HCT116 (cell line): ENCODE data around the gene CTDNEP1. TPM values are rescaled to one million over a fixed set of nuclear protein-coding genes. Genes with fewer than 3 reads are reported as not detected.

Experiments
- ATAC-seq: fragments of 200-7000 bp; cut with Tn5 transposase; 2 replicates; pipeline ENCODE4 v1.9.1; 2020; ENCODE audit warnings: mild to moderate bottlenecking, moderate library complexity
- BruUV-seq: library from RNA; stranded (reverse); fragments of 400-500 nt; replicated peaks from 2 replicates; lab custom pipeline; 2021; lab: Mats Ljungman, UMichigan
- CTCF ChIA-PET: fragments of 300-600 bp; sonication (Branson Sonifier 250); formaldehyde crosslinking; loops from one replicate; lab custom pipeline; 2021; ENCODE audit warnings: antibody characterized with exemption; lab: Charles Lee
- POLR2A ChIA-PET: fragments of 300-600, 350-600 bp; sonication (Branson Sonifier 250); formaldehyde crosslinking; loops from one replicate; lab custom pipeline; 2021; ENCODE audit warnings: antibody characterized with exemption; lab: Charles Lee
- RAD21 ChIA-PET, 2 experiments: fragments of 300-600 bp; sonication (Branson Sonifier 250); formaldehyde crosslinking; loops; one replicate each; lab custom pipeline; 2023; ENCODE audit warnings: low total read pairs in 2 of 2; ENCODE audit not compliant: uncharacterized antibody in 2 of 2, unreplicated experiment in 2 of 2, low non-redundant PET in 1 of 2; lab: Charles Lee
- DNase-seq: peaks from one replicate; pipeline ENCODE4 v3.0.0-alpha.2; 2010; ENCODE audit warnings: low read depth, low spot score
- H2AFZ ChIP-seq: fragments of 200-600 bp; shearing (Covaris generic), sonication (generic); 2 replicates; pipeline ENCODE4 v1.6.1; 2017; ENCODE audit warnings: low read depth, mixed run types, mixed read lengths, antibody characterized with exemption, low read length; ENCODE audit not compliant: poor library complexity, severe bottlenecking
- H3K27ac ChIP-seq: 2 replicates; pipeline ENCODE4 v1.5.1; 2012; ENCODE audit warnings: low read depth, low read length
- H3K27me3 ChIP-seq: fragments of 200-600 bp; sonication (generic); 2 replicates; pipeline ENCODE4 v1.6.1; 2016; ENCODE audit warnings: mixed run types, low read length, mixed read lengths; ENCODE audit not compliant: insufficient read depth
- H3K36me3 ChIP-seq, 2 experiments: fragments of 200-500 bp in 1 of 2; fragments of 200-600 bp in 1 of 2; sonication (Bioruptor generic) in 1 of 2; sonication (generic) in 1 of 2; 2 replicates each; pipeline versions ENCODE4 v1.5.1 to v1.6.1; 2014 to 2016; ENCODE audit warnings: low read length in 2 of 2, inconsistent platforms in 1 of 2, mixed read lengths in 1 of 2, mixed run types in 1 of 2; ENCODE audit not compliant: insufficient read depth in 2 of 2, control insufficient read depth in 1 of 2
- H3K4me1 ChIP-seq, 2 experiments: fragments of 200-600 bp in 1 of 2; sonication (generic) in 1 of 2; 2 replicates each; pipeline versions ENCODE4 v1.5.1 to v1.6.1; 2012 to 2017; ENCODE audit warnings: low read length in 2 of 2, inconsistent platforms in 1 of 2, mild to moderate bottlenecking in 1 of 2, mixed read lengths in 1 of 2, mixed run types in 1 of 2, moderate library complexity in 1 of 2; ENCODE audit not compliant: insufficient read depth in 2 of 2, control insufficient read depth in 1 of 2
- H3K4me2 ChIP-seq: fragments of 200-600 bp; sonication (generic); 2 replicates; pipeline ENCODE4 v1.6.1; 2017; ENCODE audit warnings: mixed run types, low read length, mixed read lengths
- H3K4me3 ChIP-seq, 2 experiments: fragments of 200-600 bp in 1 of 2; sonication (generic) in 1 of 2; replicated peaks in 1 of 2; 2 replicates each; pipeline ENCODE4 v1.5.1; 2011 to 2016; ENCODE audit warnings: low read length in 2 of 2, control low read depth in 1 of 2, low read depth in 1 of 2, mild to moderate bottlenecking in 1 of 2, mixed read lengths in 1 of 2, mixed run types in 1 of 2
- H3K79me2 ChIP-seq: fragments of 200-600 bp; sonication (generic); 2 replicates; pipeline ENCODE4 v1.6.1; 2017; ENCODE audit warnings: mild to moderate bottlenecking, mixed run types, low read length, moderate library complexity, mixed read lengths; ENCODE audit not compliant: insufficient read depth
- H3K9ac ChIP-seq: fragments of 200-600 bp; sonication (generic); 2 replicates; pipeline ENCODE4 v1.6.1; 2016; ENCODE audit warnings: low read length, mixed read lengths
- H3K9me2 ChIP-seq: fragments of 200-600 bp; sonication (generic), shearing (Covaris generic); 2 replicates; pipeline ENCODE4 v1.6.1; 2017; ENCODE audit warnings: mixed run types, mild to moderate bottlenecking, moderate library complexity; ENCODE audit not compliant: insufficient read depth
- H3K9me3 ChIP-seq, 2 experiments: fragments of 200-500 bp in 1 of 2; fragments of 200-600 bp in 1 of 2; sonication (Bioruptor generic) in 1 of 2; sonication (generic) in 1 of 2; 2 replicates each; pipeline ENCODE4 v1.6.1; 2014 to 2017; ENCODE audit warnings: low read length in 2 of 2, mixed read lengths in 2 of 2, inconsistent platforms in 1 of 2, low read depth in 1 of 2, mild to moderate bottlenecking in 1 of 2, mixed run types in 1 of 2, moderate library complexity in 1 of 2; ENCODE audit not compliant: control insufficient read depth in 1 of 2, insufficient read depth in 1 of 2
- H4K20me1 ChIP-seq: fragments of 200-600 bp; sonication (generic), shearing (Covaris generic); 2 replicates; pipeline ENCODE4 v1.6.1; 2017; ENCODE audit warnings: mixed run types, mild to moderate bottlenecking, moderate library complexity; ENCODE audit not compliant: insufficient read depth
- ATF3 ChIP-seq: IDR thresholded peaks from 2 replicates; pipeline ENCODE4 v1.6.1; 2012
- CTCF ChIP-seq, 3 experiments: fragments of 200-600 bp in 1 of 3; sonication (generic) in 1 of 3; IDR thresholded peaks in 2 of 3; conservative IDR thresholded peaks in 1 of 3; 2 replicates each; pipeline ENCODE4 v1.5.1; 2012 to 2017; ENCODE audit warnings: low read depth in 2 of 3, low read length in 2 of 3, antibody characterized with exemption in 1 of 3, borderline replicate concordance in 1 of 3, control low read depth in 1 of 3, mild to moderate bottlenecking in 1 of 3, mixed read lengths in 1 of 3, mixed run types in 1 of 3, moderate library complexity in 1 of 3; ENCODE audit not compliant: insufficient read depth in 1 of 3
- ELF1 ChIP-seq: IDR thresholded peaks from 2 replicates; pipeline ENCODE4 v1.6.1; 2012; ENCODE audit warnings: low read depth, borderline replicate concordance
- MAX ChIP-seq: IDR thresholded peaks from 2 replicates; pipeline ENCODE4 v1.6.1; 2012
- SRF ChIP-seq: IDR thresholded peaks from 2 replicates; pipeline ENCODE4 v1.6.1; 2012; ENCODE audit warnings: low read depth
- ZFX ChIP-seq: fragments of 450-650 bp; IDR thresholded peaks from 2 replicates; pipeline ENCODE4 v1.6.1; 2017
- intact Hi-C: fragments of 100-400 bp; cut with micrococcal nuclease; formaldehyde crosslinking; loops from 2 replicates; pipeline ENCODE4 v1.10.0; 2022
- total RNA-seq: library from RNA; stranded (reverse); gene quantifications from one replicate; pipeline ENCODE4 v1.2.1, GENCODE V29; 2021; ENCODE audit not compliant: unreplicated experiment

CTDNEP1 gene
- total RNA-seq, 1 experiment from 2014 or later = 143 TPM

GRCh38 chr17:7296189-7296861, 44.8 kb upstream of the CTDNEP1 start (continued):
- TF ChIP-seq ELF1 (no peak), ATF3 (no peak), SRF (no peak), MAX (peak; percentile 97)

- peak overlapping the region; percentile 76 for H2AFZ ChIP-seq
- ATAC-seq (no peak), DNase-seq (no peak)
- no TSS peak for BruUV-seq
- ChIA-PET RAD21 (interaction anchor here (1.4 to 1.9 kb wide), 4 partner anchors 14 to 130 kb away, joined by 3 to 17 read pairs (median 10); partner anchors contain the start of gene SLC2A4 (in 2 of the 2)), POLR2A (interaction anchor here (1.1 kb wide), 2 partner anchors 14 to 75 kb away, joined by 5 to 7 read pairs; partner anchors contain the start of gene SLC2A4), CTCF (interaction anchor here (0.6 to 2.1 kb wide), 13 partner anchors 9 to 249 kb away, joined by 3 to 38 read pairs (median 6); partner anchors contain the start of genes ACADVL, DLG4, NEURL4 and SLC2A4)
- no peaks in the 10 kb centered on the region for H3K9me2 ChIP-seq
- H3K27me3 ChIP-seq = no peaks in the 10 kb centered on the region
- peak overlapping the region in 1 of 2 experiments; percentile 33; a peak in 1 of 4 replicates for H3K4me3 ChIP-seq
- TF ChIP-seq CTCF (IDR thresholded peaks at IDR 0.05 in 2 of 3, conservative IDR thresholded peaks at IDR 0.05 in 1 of 3; ENCODE audit: borderline replicate concordance in 1 of 3, insufficient read depth in 1 of 3, low read depth in 2 of 3, low read length in 2 of 3) (peak in 1 of 3 experiments; percentile 9; a peak in 1 of 6 replicates), SRF (no peak), ZFX (0 out of 2 replicates have a peak, but pooled peaks have one; percentile 27)
- H4K20me1 ChIP-seq = no peaks in the 10 kb centered on the region
- intact Hi-C loops = loop anchor here (1.0 to 5.0 kb wide), 4 partner anchors 15 to 248 kb away; partner anchors contain the start of gene CLDN7
- H3K9ac ChIP-seq = peak overlapping the region; percentile 51
- no peaks in the 10 kb centered on the region for H3K36me3 ChIP-seq
- peak overlapping the region; percentile 70 for H3K4me2 ChIP-seq
- H3K27ac ChIP-seq = peak overlapping the region; percentile 37
- no peaks in the 10 kb centered on the region for H3K79me2 ChIP-seq
- H3K9me3 ChIP-seq = no peaks in the 10 kb centered on the region
- H3K4me1 ChIP-seq = peaks cover 17 to 41% of the 10 kb centered on the region in 2 experiments; a peak in 3 of 4 replicates
Observed at GRCh38 chr17:7295230-7296180, 44.0 kb upstream of the CTDNEP1 start.
